HG03469 (cell line): Measurements from ENCODE around the gene FAM156A.
"Not testable (repeated sequence)": the region's sequence is repeated elsewhere in the genome, so short reads cannot be mapped to it uniquely, and the experiment has no call there.

Experiments used
- ATAC-seq: cut with Tn5 transposase; IDR thresholded peaks from one replicate; pipeline ENCODE4 v1.9.1; 2021; ENCODE audit warnings: mild to moderate bottlenecking, moderate library complexity, moderate number of reproducible peaks; ENCODE audit not compliant: unreplicated experiment

Gene FAM156A

DNA sequence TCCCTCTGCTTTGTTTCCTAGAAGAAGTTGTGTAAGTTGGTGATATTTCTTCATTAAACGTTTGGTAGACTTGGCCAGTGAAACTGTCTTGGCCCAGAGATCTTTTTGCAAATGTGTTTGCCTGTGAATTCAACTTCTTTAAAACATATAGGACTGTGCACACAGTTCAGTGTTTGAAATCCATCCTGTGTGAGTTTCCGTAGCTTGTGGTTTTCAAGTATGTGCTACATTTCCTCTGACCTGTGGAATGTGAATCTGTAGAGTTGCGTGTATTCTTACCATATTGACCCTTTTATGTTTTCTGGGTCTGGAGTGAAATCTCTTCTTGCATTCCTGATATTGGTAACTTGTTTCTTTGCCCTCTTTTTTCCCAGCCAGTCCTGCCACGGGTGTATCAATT lies 52.2 kb downstream of the FAM156A start:
- ATAC-seq: not testable (repeated sequence)

DNA sequence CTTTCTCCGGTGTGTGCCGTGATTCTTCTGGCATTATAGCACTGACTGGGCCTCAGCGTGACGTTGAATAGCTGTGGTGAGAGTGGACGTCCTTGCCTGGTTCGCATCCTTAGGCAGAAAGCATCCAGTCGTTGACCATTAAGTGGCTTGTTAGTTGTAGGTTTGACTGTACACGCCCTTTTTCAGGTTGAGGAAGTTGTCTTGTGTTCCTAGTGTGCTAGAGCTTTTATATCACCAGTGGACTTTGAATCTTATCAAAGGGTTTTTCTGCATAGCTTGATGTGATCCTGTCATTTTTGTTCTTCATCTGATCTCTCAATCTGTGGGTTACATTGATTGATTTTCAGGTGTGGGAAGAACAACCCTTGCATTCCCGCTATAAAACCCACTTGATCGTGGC lies 52.8 kb downstream of the FAM156A start:
- not testable (repeated sequence) for ATAC-seq
